HepG2 (cell line): ENCODE results near the gene ZER1. TPM values are rescaled to one million over a fixed set of nuclear protein-coding genes. Genes with fewer than 3 reads are reported as not detected.
A peak's percentile ranks its signal among the peaks of the same experiment; 100 is the strongest.

Experiments
- AKAP8 ChIP-seq: sonication (generic); formaldehyde crosslinking; IDR thresholded peaks from 2 replicates; pipeline ENCODE4 v1.5.1; 2020; ENCODE audit warnings: mild to moderate bottlenecking, missing genetic modification reagents
- DR1 ChIP-seq: sonication (generic); formaldehyde crosslinking; IDR thresholded peaks from 2 replicates; pipeline ENCODE4 v1.8.0; 2021; ENCODE audit warnings: mild to moderate bottlenecking, missing genetic modification reagents, inconsistent platforms
- HNRNPH1 ChIP-seq: fragments of 200-400 bp; formaldehyde crosslinking; optimal IDR thresholded peaks from 2 replicates; pipeline ENCODE3; 2017; ENCODE audit warnings: mild to moderate bottlenecking, low read depth, low read length
- MTF2 ChIP-seq: sonication (generic); formaldehyde crosslinking; IDR thresholded peaks from 2 replicates; pipeline ENCODE4 v1.5.0; 2020; ENCODE audit warnings: missing genetic modification reagents, borderline replicate concordance
- NFKB2 ChIP-seq: sonication (generic); formaldehyde crosslinking; IDR thresholded peaks from 2 replicates; pipeline ENCODE4 v1.4.0; 2020; ENCODE audit warnings: missing genetic modification reagents, borderline replicate concordance
- NPAS2 ChIP-seq: sonication (generic); formaldehyde crosslinking; IDR thresholded peaks from 2 replicates; pipeline ENCODE4 v1.8.0; 2022; ENCODE audit warnings: mild to moderate bottlenecking, missing genetic modification reagents, borderline replicate concordance
- NR2F6 ChIP-seq, 2 experiments: IDR thresholded peaks; 2 replicates each; pipeline ENCODE4 v1.6.1; 2016; ENCODE audit warnings: antibody characterized with exemption in 1 of 2, mild to moderate bottlenecking in 1 of 2
- PAWR ChIP-seq: sonication (generic); formaldehyde crosslinking; IDR thresholded peaks from 2 replicates; pipeline ENCODE4 v1.4.0; 2020; ENCODE audit warnings: missing genetic modification reagents, mild to moderate bottlenecking, borderline replicate concordance
- SIX4 ChIP-seq: sonication (generic); formaldehyde crosslinking; IDR thresholded peaks from 2 replicates; pipeline ENCODE4 v1.4.0; 2020; ENCODE audit warnings: missing genetic modification reagents
- TBX2 ChIP-seq: sonication (generic); formaldehyde crosslinking; IDR thresholded peaks from 2 replicates; pipeline ENCODE4 v1.5.0; 2020; ENCODE audit warnings: missing genetic modification reagents, mild to moderate bottlenecking, borderline replicate concordance
- YEATS2 ChIP-seq: sonication (generic); formaldehyde crosslinking; IDR thresholded peaks from 2 replicates; pipeline ENCODE4 v1.4.0; 2020; ENCODE audit warnings: missing genetic modification reagents, borderline replicate concordance
- ZFY ChIP-seq: sonication (generic); formaldehyde crosslinking; IDR thresholded peaks from 2 replicates; pipeline ENCODE4 v1.4.0; 2020; ENCODE audit warnings: missing genetic modification reagents
- ZNF281 ChIP-seq: sonication (generic); formaldehyde crosslinking; IDR thresholded peaks from 2 replicates; pipeline ENCODE4 v1.4.0; 2020; ENCODE audit warnings: missing genetic modification reagents, borderline replicate concordance
- ZNF292 ChIP-seq: sonication (generic); formaldehyde crosslinking; IDR thresholded peaks from 2 replicates; pipeline ENCODE4 v1.8.1; 2022; ENCODE audit warnings: mild to moderate bottlenecking, low read depth, missing genetic modification reagents, borderline replicate concordance
- ZNF34 ChIP-seq: sonication (generic); formaldehyde crosslinking; IDR thresholded peaks from 2 replicates; pipeline ENCODE4 v1.4.0; 2020; ENCODE audit warnings: mild to moderate bottlenecking, missing genetic modification reagents, borderline replicate concordance
- ZNF614 ChIP-seq: IDR thresholded peaks from 2 replicates; pipeline ENCODE4 v1.6.1; 2018; ENCODE audit warnings: missing biosample characterization, missing genetic modification reagents, inconsistent platforms, borderline replicate concordance
- ZNF7 ChIP-seq: IDR thresholded peaks from 2 replicates; pipeline ENCODE4 v1.6.1; 2016; ENCODE audit warnings: missing biosample characterization, missing genetic modification reagents
- ZNF724P ChIP-seq: sonication (generic); formaldehyde crosslinking; IDR thresholded peaks from 2 replicates; pipeline ENCODE4 v1.8.0; 2022; ENCODE audit warnings: missing genetic modification reagents, borderline replicate concordance
- ZNF792 ChIP-seq: IDR thresholded peaks from 2 replicates; pipeline ENCODE4 v1.6.1; 2016
- polyA plus RNA-seq, 8 experiments: library from polyadenylated mRNA; depleted of rRNA in 3 of 8; stranded (reverse) in 7 of 8; unstranded in 1 of 8; fragments of >200 nt; fragmentation: Illumina TruSeq in 4 of 8; extraction: Trizol in 4 of 8; gene quantifications; 2 replicates each; pipeline versions ENCODE4 v1.2.1 to v1.2.3, GENCODE V29; 2011 to 2016; ENCODE audit warnings: low read depth in 4 of 8, missing spikeins in 1 of 8, mixed read lengths in 1 of 8; ENCODE audit not compliant: insufficient read depth in 1 of 8
- total RNA-seq, 5 experiments: library from RNA; depleted of rRNA; stranded (reverse); fragments of >200 nt; fragmentation: Illumina TruSeq; extraction: Trizol; gene quantifications; 2 replicates each; pipeline ENCODE4 v1.2.3, GENCODE V29; 2016; ENCODE audit warnings: low read depth in 1 of 5
- TF ChIP-seq, protein P1 (sequence below): sonication (generic); formaldehyde crosslinking; IDR thresholded peaks from 2 replicates; pipeline ENCODE4 v1.8.0; 2023; ENCODE audit warnings: mild to moderate bottlenecking, missing genetic modification reagents
- TF ChIP-seq, protein P2 (sequence below): sonication (generic); formaldehyde crosslinking; IDR thresholded peaks from 2 replicates; pipeline ENCODE4 v1.4.0; 2020; ENCODE audit warnings: missing genetic modification reagents, borderline replicate concordance

The ZER1 gene
- total and polyA plus RNA-seq, 2 of the 13 experiments (the other 11 are each of a cell fraction or from before 2014, with no cell fraction given): 7.7 to 40.0 TPM

DNA sequence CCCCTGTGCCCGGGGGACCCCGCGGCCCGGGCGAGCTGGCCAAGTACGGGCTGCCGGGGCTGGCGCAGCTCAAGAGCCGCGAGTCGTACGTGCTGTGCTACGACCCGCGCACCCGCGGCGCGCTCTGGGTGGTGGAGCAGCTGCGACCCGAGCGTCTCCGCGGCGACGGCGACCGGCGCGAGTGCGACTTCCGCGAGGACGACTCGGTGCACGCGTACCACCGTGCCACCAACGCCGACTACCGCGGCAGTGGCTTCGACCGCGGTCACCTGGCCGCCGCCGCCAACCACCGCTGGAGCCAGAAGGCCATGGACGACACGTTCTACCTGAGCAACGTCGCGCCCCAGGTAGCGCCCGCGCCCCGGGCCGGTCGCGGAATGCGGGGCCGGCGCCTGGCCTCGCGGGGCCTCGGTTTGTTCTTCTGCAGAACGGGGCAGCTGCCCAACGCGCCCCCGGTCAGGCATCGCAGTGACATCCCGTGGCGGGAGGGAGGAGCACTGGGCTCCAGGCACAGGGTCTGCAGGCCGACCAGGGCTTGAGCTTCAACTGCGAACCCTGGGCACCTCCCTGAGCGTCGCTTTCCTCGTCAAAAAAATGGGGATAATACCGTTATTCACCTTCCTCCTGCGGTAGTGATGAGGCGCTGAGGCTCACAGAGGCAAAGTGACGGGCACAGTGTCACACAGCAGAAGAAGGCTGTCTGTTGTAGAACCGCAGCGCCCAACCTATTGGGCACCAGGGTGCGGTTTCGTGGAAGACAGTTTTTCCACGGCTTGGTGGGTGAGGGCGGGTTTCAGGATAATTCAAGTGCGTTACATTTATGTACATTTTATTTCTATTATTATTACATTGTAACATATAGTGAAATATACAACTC is 47.4 kb upstream of the ZER1 start (continued):
- TF ChIP-seq AKAP8 (CRISPR knock-in tag): peak; percentile 67; the same call in 1 of the 2 replicates
- no peak for TF ChIP-seq ZNF724P (CRISPR knock-in tag)
- peak; percentile 69 for TF ChIP-seq TBX2 (CRISPR knock-in tag)
- no peak for TF ChIP-seq ZNF792 (CRISPR knock-in tag)
- TF ChIP-seq ZNF281 (CRISPR knock-in tag): no peak
- peak; percentile 73; the same call in 1 of the 2 replicates for TF ChIP-seq NFKB2 (CRISPR knock-in tag)
- no peak for TF ChIP-seq ZNF292
- no peak for TF ChIP-seq MTF2 (CRISPR knock-in tag)
- TF ChIP-seq NR2F6 (IDR thresholded peaks at IDR 0.05): no peak
- no peak for TF ChIP-seq NR2F6 (CRISPR knock-in tag; IDR thresholded peaks at IDR 0.05)
- no peak for TF ChIP-seq ZNF7 (CRISPR knock-in tag)
- TF ChIP-seq NPAS2 (CRISPR knock-in tag): no peak
- TF ChIP-seq, protein P1, sequence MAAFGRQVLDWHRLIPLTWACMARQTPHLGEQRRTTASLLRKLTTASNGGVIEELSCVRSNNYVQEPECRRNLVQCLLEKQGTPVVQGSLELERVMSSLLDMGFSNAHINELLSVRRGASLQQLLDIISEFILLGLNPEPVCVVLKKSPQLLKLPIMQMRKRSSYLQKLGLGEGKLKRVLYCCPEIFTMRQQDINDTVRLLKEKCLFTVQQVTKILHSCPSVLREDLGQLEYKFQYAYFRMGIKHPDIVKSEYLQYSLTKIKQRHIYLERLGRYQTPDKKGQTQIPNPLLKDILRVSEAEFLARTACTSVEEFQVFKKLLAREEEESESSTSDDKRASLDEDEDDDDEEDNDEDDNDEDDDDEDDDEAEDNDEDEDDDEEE (CRISPR knock-in tag): peak; percentile 88; the same call in 1 of the 2 replicates
- TF ChIP-seq YEATS2 (CRISPR knock-in tag): no peak
- TF ChIP-seq, protein P2, sequence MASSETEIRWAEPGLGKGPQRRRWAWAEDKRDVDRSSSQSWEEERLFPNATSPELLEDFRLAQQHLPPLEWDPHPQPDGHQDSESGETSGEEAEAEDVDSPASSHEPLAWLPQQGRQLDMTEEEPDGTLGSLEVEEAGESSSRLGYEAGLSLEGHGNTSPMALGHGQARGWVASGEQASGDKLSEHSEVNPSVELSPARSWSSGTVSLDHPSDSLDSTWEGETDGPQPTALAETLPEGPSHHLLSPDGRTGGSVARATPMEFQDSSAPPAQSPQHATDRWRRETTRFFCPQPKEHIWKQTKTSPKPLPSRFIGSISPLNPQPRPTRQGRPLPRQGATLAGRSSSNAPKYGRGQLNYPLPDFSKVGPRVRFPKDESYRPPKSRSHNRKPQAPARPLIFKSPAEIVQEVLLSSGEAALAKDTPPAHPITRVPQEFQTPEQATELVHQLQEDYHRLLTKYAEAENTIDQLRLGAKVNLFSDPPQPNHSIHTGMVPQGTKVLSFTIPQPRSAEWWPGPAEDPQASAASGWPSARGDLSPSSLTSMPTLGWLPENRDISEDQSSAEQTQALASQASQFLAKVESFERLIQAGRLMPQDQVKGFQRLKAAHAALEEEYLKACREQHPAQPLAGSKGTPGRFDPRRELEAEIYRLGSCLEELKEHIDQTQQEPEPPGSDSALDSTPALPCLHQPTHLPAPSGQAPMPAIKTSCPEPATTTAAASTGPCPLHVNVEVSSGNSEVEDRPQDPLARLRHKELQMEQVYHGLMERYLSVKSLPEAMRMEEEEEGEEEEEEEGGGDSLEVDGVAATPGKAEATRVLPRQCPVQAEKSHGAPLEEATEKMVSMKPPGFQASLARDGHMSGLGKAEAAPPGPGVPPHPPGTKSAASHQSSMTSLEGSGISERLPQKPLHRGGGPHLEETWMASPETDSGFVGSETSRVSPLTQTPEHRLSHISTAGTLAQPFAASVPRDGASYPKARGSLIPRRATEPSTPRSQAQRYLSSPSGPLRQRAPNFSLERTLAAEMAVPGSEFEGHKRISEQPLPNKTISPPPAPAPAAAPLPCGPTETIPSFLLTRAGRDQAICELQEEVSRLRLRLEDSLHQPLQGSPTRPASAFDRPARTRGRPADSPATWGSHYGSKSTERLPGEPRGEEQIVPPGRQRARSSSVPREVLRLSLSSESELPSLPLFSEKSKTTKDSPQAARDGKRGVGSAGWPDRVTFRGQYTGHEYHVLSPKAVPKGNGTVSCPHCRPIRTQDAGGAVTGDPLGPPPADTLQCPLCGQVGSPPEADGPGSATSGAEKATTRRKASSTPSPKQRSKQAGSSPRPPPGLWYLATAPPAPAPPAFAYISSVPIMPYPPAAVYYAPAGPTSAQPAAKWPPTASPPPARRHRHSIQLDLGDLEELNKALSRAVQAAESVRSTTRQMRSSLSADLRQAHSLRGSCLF (CRISPR knock-in tag): no peak
- TF ChIP-seq SIX4 (CRISPR knock-in tag): no peak
- no peak for TF ChIP-seq HNRNPH1
- TF ChIP-seq ZNF614 (CRISPR knock-in tag): peak; percentile 23; the same call in 1 of the 2 replicates
- no peak for TF ChIP-seq PAWR (CRISPR knock-in tag)
- TF ChIP-seq ZFY (CRISPR knock-in tag): peak; percentile 58
- TF ChIP-seq ZNF34 (CRISPR knock-in tag): 0 out of 2 replicates have a peak, but pooled peaks have one; percentile 34
- TF ChIP-seq DR1 (CRISPR knock-in tag): peak; percentile 58; the same call in 1 of the 2 replicates
